ENCODE results near the gene EFCAB6. TPM values are rescaled to one million over a fixed set of nuclear protein-coding genes. Genes with fewer than 3 reads are reported as not detected.

Gene EFCAB6
- total RNA-seq, 4 donors from 2014 or later = 2.0 to 8.4 (median 5.7) TPM

GRCh38 chr22:43511276-43511910 is 300.7 kb downstream of the EFCAB6 start:
- Histone ChIP-seq H3K4me1 (no peaks in the 10 kb centered on the region), H3K4me3 (no peak overlapping the region), H3K27me3 (no peaks in the 10 kb centered on the region), H3K36me3 (no peaks in the 10 kb centered on the region), H3K9me3 (no peaks in the 10 kb centered on the region), H3K27ac (no peak overlapping the region)
- intact Hi-C loops (cut with DNase I; ENCODE audit: low total_unique reads) = no loop called here
- DNase-seq = no peak
- TF ChIP-seq CTCF (IDR thresholded peaks at IDR 0.05) (no peak), POLR2A (IDR thresholded peaks at IDR 0.05) (no peak)

GRCh38 chr22:43510281-43511070 is 301.6 kb downstream of the EFCAB6 start:
- H3K36me3 ChIP-seq = no peaks in the 10 kb centered on the region
- no peak overlapping the region for H3K4me3 ChIP-seq
- no peaks in the 10 kb centered on the region for H3K4me1 ChIP-seq
- H3K27me3 ChIP-seq = no peaks in the 10 kb centered on the region
- TF ChIP-seq POLR2A (IDR thresholded peaks at IDR 0.05) = no peak
- no peak for TF ChIP-seq CTCF (IDR thresholded peaks at IDR 0.05)
- H3K9me3 ChIP-seq = no peaks in the 10 kb centered on the region
- no peak for DNase-seq
- intact Hi-C loops (cut with DNase I; ENCODE audit: low total_unique reads) = no loop called here
- no peak overlapping the region for H3K27ac ChIP-seq

GRCh38 chr22:43509337-43509736 is 302.8 kb downstream of the EFCAB6 start:
- no peaks in the 10 kb centered on the region for H3K36me3 ChIP-seq
- no peak for TF ChIP-seq CTCF (IDR thresholded peaks at IDR 0.05)
- no peak for TF ChIP-seq POLR2A (IDR thresholded peaks at IDR 0.05)
- no peaks in the 10 kb centered on the region for H3K9me3 ChIP-seq
- intact Hi-C loops (cut with DNase I; ENCODE audit: low total_unique reads) = no loop called here
- no peaks in the 10 kb centered on the region for H3K27me3 ChIP-seq
- DNase-seq = no peak
- H3K4me1 ChIP-seq = no peaks in the 10 kb centered on the region
- H3K27ac ChIP-seq = no peak overlapping the region
- H3K4me3 ChIP-seq = no peak overlapping the region

- no peaks in the 10 kb centered on the region for H3K4me1 ChIP-seq
- DNase-seq = no peak
- no peaks in the 10 kb centered on the region for H3K36me3 ChIP-seq
- no peak overlapping the region for H3K27ac ChIP-seq
- no peaks in the 10 kb centered on the region for H3K9me3 ChIP-seq
- H3K4me3 ChIP-seq = no peak overlapping the region
- intact Hi-C loops (cut with DNase I; ENCODE audit: low total_unique reads) = no loop called here
- no peak for TF ChIP-seq POLR2A (IDR thresholded peaks at IDR 0.05)
- TF ChIP-seq CTCF (IDR thresholded peaks at IDR 0.05) = no peak
- no peaks in the 10 kb centered on the region for H3K27me3 ChIP-seq
Observed at GRCh38 chr22:43508489-43508888, 303.6 kb downstream of the EFCAB6 start.

- intact Hi-C loops (cut with DNase I; ENCODE audit: low total_unique reads) = no loop called here
Observed at GRCh38 chr22:43507235-43507634, 304.9 kb downstream of the EFCAB6 start.

More at GRCh38 chr22:43507235-43507634, 304.9 kb downstream of the EFCAB6 start:
- no peaks in the 10 kb centered on the region for H3K27me3 ChIP-seq
- H3K4me3 ChIP-seq = no peak overlapping the region
- TF ChIP-seq POLR2A (IDR thresholded peaks at IDR 0.05) (no peak), CTCF (IDR thresholded peaks at IDR 0.05) (no peak)
- H3K4me1 ChIP-seq = no peaks in the 10 kb centered on the region
- H3K27ac ChIP-seq = no peak overlapping the region
- no peaks in the 10 kb centered on the region for H3K9me3 ChIP-seq
- no peak for DNase-seq
- H3K36me3 ChIP-seq = no peaks in the 10 kb centered on the region
